ENCODE results near the gene ZMAT3. TPM values are rescaled to one million over a fixed set of nuclear protein-coding genes. Genes with fewer than 3 reads are reported as not detected.

The ZMAT3 gene
- polyA plus RNA-seq, 1 of the 3 experiments (the other 2 are of a cell fraction), result 11.9 TPM

DNA sequence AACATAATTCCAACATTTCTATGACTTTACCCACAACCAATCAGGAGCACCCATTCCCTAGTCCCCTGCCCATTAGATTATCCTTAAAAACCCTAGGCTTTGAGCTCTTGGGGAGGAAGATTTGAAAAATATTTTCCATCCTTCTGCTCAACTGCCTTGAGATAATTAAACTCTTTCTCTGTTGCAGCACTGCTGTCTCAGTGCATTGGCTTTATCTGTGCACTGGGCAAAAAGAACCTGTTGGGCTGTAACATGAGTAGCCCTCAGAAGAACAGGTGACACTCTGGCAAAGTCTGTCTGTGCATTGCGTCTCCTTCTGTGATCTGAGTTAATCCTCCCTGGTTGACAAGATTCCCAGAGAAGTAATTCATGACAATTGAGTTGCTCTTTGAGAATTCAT is 83.9 kb downstream of the ZMAT3 start:
- Histone ChIP-seq H3K4me1 (ENCODE audit: control insufficient read depth in 1 of 2, insufficient read depth in 2 of 2, low read depth in 1 of 2, low read length in 1 of 2) (no peaks in the 10 kb centered on the region), H3K9me3 (peaks cover 10% of the 10 kb centered on the region; the same call in 1 of the 2 replicates), H3K27ac (ENCODE audit: low read depth in 2 of 2, low read length in 1 of 2) (no peak overlapping the region), H3K27me3 (ENCODE audit: insufficient read depth) (no peaks in the 10 kb centered on the region), H3K4me3 (ENCODE audit: low read depth in 2 of 2, low read length in 1 of 2) (no peak overlapping the region), H3K36me3 (replicated peaks in 1 of 2; ENCODE audit: control insufficient read depth in 1 of 2, insufficient read depth in 2 of 2, low read length in 1 of 2) (no peaks in the 10 kb centered on the region), H3K79me2 (ENCODE audit: insufficient read depth) (no peaks in the 10 kb centered on the region), H2AFZ (ENCODE audit: low read depth) (no peak overlapping the region), H4K20me1 (ENCODE audit: insufficient read depth) (no peaks in the 10 kb centered on the region), H3K4me2 (no peak overlapping the region), H3K9ac (no peak overlapping the region), H3K9me2 (no peaks in the 10 kb centered on the region), H3F3A (replicated peaks; ENCODE audit: insufficient read depth) (no peaks in the 10 kb centered on the region)
- POLR2A ChIA-PET, result no interaction called here
- no peak for DNase-seq
- TF ChIP-seq, protein P1, sequence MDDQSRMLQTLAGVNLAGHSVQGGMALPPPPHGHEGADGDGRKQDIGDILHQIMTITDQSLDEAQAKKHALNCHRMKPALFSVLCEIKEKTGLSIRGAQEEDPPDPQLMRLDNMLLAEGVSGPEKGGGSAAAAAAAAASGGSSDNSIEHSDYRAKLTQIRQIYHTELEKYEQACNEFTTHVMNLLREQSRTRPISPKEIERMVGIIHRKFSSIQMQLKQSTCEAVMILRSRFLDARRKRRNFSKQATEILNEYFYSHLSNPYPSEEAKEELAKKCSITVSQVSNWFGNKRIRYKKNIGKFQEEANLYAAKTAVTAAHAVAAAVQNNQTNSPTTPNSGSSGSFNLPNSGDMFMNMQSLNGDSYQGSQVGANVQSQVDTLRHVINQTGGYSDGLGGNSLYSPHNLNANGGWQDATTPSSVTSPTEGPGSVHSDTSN (IDR thresholded peaks at IDR 0.05), result no peak
- TF ChIP-seq TEAD4 (IDR thresholded peaks at IDR 0.05; ENCODE audit: borderline replicate concordance, insufficient read depth), result no peak
- TF ChIP-seq, protein P2, sequence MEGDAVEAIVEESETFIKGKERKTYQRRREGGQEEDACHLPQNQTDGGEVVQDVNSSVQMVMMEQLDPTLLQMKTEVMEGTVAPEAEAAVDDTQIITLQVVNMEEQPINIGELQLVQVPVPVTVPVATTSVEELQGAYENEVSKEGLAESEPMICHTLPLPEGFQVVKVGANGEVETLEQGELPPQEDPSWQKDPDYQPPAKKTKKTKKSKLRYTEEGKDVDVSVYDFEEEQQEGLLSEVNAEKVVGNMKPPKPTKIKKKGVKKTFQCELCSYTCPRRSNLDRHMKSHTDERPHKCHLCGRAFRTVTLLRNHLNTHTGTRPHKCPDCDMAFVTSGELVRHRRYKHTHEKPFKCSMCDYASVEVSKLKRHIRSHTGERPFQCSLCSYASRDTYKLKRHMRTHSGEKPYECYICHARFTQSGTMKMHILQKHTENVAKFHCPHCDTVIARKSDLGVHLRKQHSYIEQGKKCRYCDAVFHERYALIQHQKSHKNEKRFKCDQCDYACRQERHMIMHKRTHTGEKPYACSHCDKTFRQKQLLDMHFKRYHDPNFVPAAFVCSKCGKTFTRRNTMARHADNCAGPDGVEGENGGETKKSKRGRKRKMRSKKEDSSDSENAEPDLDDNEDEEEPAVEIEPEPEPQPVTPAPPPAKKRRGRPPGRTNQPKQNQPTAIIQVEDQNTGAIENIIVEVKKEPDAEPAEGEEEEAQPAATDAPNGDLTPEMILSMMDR (IDR thresholded peaks at IDR 0.05), result no peak
- TF ChIP-seq ELF1 (IDR thresholded peaks at IDR 0.05), result no peak
- no peak for TF ChIP-seq NRF1 (IDR thresholded peaks at IDR 0.05; ENCODE audit: low read depth, low read length)
- no peak for TF ChIP-seq GABPA (IDR thresholded peaks at IDR 0.05; ENCODE audit: low read depth)
- no peak for TF ChIP-seq NFIC (IDR thresholded peaks at IDR 0.05; ENCODE audit: borderline replicate concordance)
- TF ChIP-seq, protein P3, sequence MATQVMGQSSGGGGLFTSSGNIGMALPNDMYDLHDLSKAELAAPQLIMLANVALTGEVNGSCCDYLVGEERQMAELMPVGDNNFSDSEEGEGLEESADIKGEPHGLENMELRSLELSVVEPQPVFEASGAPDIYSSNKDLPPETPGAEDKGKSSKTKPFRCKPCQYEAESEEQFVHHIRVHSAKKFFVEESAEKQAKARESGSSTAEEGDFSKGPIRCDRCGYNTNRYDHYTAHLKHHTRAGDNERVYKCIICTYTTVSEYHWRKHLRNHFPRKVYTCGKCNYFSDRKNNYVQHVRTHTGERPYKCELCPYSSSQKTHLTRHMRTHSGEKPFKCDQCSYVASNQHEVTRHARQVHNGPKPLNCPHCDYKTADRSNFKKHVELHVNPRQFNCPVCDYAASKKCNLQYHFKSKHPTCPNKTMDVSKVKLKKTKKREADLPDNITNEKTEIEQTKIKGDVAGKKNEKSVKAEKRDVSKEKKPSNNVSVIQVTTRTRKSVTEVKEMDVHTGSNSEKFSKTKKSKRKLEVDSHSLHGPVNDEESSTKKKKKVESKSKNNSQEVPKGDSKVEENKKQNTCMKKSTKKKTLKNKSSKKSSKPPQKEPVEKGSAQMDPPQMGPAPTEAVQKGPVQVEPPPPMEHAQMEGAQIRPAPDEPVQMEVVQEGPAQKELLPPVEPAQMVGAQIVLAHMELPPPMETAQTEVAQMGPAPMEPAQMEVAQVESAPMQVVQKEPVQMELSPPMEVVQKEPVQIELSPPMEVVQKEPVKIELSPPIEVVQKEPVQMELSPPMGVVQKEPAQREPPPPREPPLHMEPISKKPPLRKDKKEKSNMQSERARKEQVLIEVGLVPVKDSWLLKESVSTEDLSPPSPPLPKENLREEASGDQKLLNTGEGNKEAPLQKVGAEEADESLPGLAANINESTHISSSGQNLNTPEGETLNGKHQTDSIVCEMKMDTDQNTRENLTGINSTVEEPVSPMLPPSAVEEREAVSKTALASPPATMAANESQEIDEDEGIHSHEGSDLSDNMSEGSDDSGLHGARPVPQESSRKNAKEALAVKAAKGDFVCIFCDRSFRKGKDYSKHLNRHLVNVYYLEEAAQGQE (IDR thresholded peaks at IDR 0.05; ENCODE audit: low read depth, low read length), result no peak
- no peak for TF ChIP-seq RCOR1 (IDR thresholded peaks at IDR 0.05; ENCODE audit: low read length)
- no peak for TF ChIP-seq TCF12 (IDR thresholded peaks at IDR 0.05)
- no peak for TF ChIP-seq FOSL2 (IDR thresholded peaks at IDR 0.05; ENCODE audit: borderline replicate concordance, low read depth)
- no peak for TF ChIP-seq TAF1 (IDR thresholded peaks at IDR 0.05; ENCODE audit: borderline replicate concordance, low read depth, low read length)
- no peak for TF ChIP-seq MEF2A (IDR thresholded peaks at IDR 0.05; ENCODE audit: borderline replicate concordance, low read depth)
- TF ChIP-seq, protein P4, sequence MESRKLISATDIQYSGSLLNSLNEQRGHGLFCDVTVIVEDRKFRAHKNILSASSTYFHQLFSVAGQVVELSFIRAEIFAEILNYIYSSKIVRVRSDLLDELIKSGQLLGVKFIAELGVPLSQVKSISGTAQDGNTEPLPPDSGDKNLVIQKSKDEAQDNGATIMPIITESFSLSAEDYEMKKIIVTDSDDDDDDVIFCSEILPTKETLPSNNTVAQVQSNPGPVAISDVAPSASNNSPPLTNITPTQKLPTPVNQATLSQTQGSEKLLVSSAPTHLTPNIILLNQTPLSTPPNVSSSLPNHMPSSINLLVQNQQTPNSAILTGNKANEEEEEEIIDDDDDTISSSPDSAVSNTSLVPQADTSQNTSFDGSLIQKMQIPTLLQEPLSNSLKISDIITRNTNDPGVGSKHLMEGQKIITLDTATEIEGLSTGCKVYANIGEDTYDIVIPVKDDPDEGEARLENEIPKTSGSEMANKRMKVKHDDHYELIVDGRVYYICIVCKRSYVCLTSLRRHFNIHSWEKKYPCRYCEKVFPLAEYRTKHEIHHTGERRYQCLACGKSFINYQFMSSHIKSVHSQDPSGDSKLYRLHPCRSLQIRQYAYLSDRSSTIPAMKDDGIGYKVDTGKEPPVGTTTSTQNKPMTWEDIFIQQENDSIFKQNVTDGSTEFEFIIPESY (IDR thresholded peaks at IDR 0.05; ENCODE audit: borderline replicate concordance, low read depth), result no peak
- no peak for TF ChIP-seq USF2 (IDR thresholded peaks at IDR 0.05; ENCODE audit: borderline replicate concordance, low read depth, low read length)
- WGBS (ENCODE audit: low lambda C conversion rate), result 86% methylated on average over 1 of the region's 1 CpG
- CTCF ChIA-PET, result interaction anchor here (1.9 kb wide), 1 partner anchor 21 kb away, joined by 4 read pairs; no protein-coding TSS in a partner anchor

Data from SK-N-SH (cell line).